Activated CD4-positive, alpha-beta memory T cell treated with anti-CD3 and anti-CD28 coated beads, Interleukin-2, amount 10 ng/mL, durations not matched to agents 7 days and 5 days (primary cell): Measurements from ENCODE around the gene CTNNAL1. TPM values are rescaled to one million over a fixed set of nuclear protein-coding genes. Genes with fewer than 3 reads are reported as not detected.

ENCODE experiments used
- CTCF ChIA-PET: fragments of 350-600 bp; sonication (Branson Sonifier 250); formaldehyde crosslinking; loops from one replicate; lab custom pipeline; 2021; ENCODE audit warnings: antibody characterized with exemption, inconsistent platforms; lab: Charles Lee
- POLR2A ChIA-PET: fragments of 350-600 bp; sonication (Branson Sonifier 250); formaldehyde crosslinking; loops from one replicate; lab custom pipeline; 2021; ENCODE audit warnings: antibody characterized with exemption; lab: Charles Lee
- DNase-seq: peaks from one replicate; pipeline ENCODE4 v3.0.0-alpha.2; 2020
- H3K27ac Mint-ChIP-seq: one replicate; pipeline ENCODE4 v1.8.0; 2021; ENCODE audit warnings: mild to moderate bottlenecking, mixed read lengths
- H3K27me3 Mint-ChIP-seq: one replicate; pipeline ENCODE4 v1.8.0; 2021; ENCODE audit warnings: mixed read lengths
- H3K36me3 Mint-ChIP-seq: one replicate; pipeline ENCODE4 v1.8.0; 2021; ENCODE audit warnings: low read depth, mixed read lengths
- H3K4me1 Mint-ChIP-seq: one replicate; pipeline ENCODE4 v1.8.0; 2021; ENCODE audit warnings: mixed read lengths
- H3K4me3 Mint-ChIP-seq: one replicate; pipeline ENCODE4 v1.8.0; 2021; ENCODE audit warnings: mild to moderate bottlenecking, mixed read lengths
- H3K9me3 Mint-ChIP-seq: one replicate; pipeline ENCODE4 v1.8.0; 2021; ENCODE audit warnings: mixed read lengths
- total RNA-seq, 2 experiments: library from RNA; stranded (reverse); gene quantifications; one replicate each; pipeline ENCODE4 v1.2.3, GENCODE V29; 2021

The CTNNAL1 gene
- total RNA-seq, 2 experiments from 2014 or later = 13.2 to 13.3 TPM

DNA sequence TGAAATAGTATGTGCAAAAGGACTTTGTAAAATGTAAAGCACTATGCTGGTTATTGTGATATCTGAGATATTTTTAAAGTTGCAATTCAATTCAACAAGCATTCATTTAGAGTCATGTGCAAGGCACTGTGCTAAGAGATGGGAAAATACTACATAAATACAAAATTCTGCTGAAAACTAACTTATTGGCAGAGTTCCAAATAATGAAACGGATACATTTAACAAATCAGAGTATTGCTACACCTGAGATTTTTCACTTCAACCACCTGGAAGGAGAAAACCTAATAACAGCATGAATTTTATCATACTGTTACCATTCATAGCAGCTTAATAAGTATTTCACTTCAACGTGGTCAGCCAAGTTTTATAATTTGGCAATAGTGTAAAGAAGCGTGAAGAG is 6.1 kb upstream of the CTNNAL1 start:
- no peaks in the 10 kb centered on the region for H3K9me3 Mint-ChIP-seq
- no peaks in the 10 kb centered on the region for H3K27me3 Mint-ChIP-seq
- peaks cover 20% of the 10 kb centered on the region for H3K36me3 Mint-ChIP-seq
- H3K4me3 Mint-ChIP-seq = no peak overlapping the region
- no peak for DNase-seq
- no peak overlapping the region for H3K27ac Mint-ChIP-seq
- H3K4me1 Mint-ChIP-seq = peaks cover 6% of the 10 kb centered on the region
- ChIA-PET POLR2A (no interaction called here), CTCF (no interaction called here)

DNA sequence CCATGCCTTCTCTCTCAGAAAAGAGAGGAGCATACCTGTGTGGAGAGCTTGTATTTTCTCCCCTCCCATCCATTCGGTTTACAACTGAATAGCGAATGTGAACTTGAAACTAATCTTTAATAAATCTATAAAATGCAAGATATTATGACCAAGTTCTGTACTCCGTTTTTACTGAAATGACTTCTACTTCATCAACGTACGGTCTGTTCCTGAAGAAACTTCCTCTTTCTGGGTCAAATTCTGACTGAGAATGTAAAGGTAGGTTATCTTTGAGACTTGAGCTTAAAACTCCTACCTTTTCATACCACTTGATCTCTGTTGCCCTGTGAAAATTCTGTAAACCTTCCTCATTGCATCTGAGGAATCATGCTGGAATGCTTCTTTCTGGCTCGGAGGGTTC is 4.2 kb upstream of the CTNNAL1 start:
- no peak overlapping the region for H3K4me3 Mint-ChIP-seq
- H3K27me3 Mint-ChIP-seq = no peaks in the 10 kb centered on the region
- H3K9me3 Mint-ChIP-seq = no peaks in the 10 kb centered on the region
- DNase-seq = no peak
- H3K36me3 Mint-ChIP-seq = peaks cover 17% of the 10 kb centered on the region
- no peak overlapping the region for H3K27ac Mint-ChIP-seq
- H3K4me1 Mint-ChIP-seq = peaks cover 14% of the 10 kb centered on the region
- ChIA-PET POLR2A (no interaction called here), CTCF (no interaction called here)

DNA sequence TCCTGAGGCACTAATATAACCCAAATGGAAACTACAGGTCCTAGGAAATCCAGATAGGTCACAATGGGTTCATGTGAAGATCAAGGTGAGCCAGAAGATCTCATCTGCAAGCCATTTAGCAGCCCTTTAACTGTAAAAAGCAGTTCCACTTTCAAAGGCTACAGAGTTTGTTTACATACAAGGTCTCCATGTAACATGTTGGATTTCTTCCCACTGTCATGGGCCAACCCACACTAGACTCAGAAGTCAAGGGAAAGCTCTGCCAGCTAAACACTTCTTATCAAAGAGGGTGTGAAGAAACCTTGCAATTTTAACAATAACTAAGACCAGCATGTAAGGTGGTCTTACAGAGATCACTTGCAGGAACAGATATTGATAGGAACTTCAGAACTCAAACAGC is 3.8 kb upstream of the CTNNAL1 start:
- H3K9me3 Mint-ChIP-seq = no peaks in the 10 kb centered on the region
- POLR2A ChIA-PET = no interaction called here

DNA sequence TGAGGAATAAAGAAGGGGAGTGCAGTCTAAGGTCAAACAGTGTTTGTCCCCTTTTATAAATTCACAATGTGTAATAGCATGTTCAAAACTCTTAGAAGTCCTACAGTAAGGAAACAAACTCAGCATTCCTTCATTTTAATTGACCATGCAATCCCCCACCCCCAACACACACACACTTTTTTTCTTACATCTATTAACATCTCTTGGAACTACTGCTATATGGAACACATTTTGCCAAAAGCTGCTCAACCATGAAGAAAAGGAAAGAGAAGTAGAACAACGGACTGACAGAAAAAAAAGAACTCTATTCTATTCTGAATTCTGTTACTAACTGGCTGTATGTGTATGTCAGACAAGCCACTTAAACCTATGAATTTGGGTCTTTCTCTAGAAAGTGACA is 2.8 kb upstream of the CTNNAL1 start:
- POLR2A ChIA-PET = interaction anchor here (0.9 kb wide), 1 partner anchor 102 kb away, joined by 4 read pairs; no protein-coding TSS in a partner anchor
- DNase-seq = no peak
- Mint-ChIP-seq H3K9me3 (no peaks in the 10 kb centered on the region), H3K27ac (no peak overlapping the region), H3K4me3 (no peak overlapping the region), H3K36me3 (peaks cover 17% of the 10 kb centered on the region), H3K27me3 (no peaks in the 10 kb centered on the region), H3K4me1 (peaks cover 28% of the 10 kb centered on the region)
- CTCF ChIA-PET = no interaction called here

More for the DNA sequence above, 3.8 kb upstream of the CTNNAL1 start:
- CTCF ChIA-PET = no interaction called here
- Mint-ChIP-seq H3K36me3 (peaks cover 17% of the 10 kb centered on the region), H3K4me1 (peaks cover 19% of the 10 kb centered on the region), H3K27me3 (no peaks in the 10 kb centered on the region), H3K27ac (no peak overlapping the region), H3K4me3 (no peak overlapping the region)
- no peak for DNase-seq

DNA sequence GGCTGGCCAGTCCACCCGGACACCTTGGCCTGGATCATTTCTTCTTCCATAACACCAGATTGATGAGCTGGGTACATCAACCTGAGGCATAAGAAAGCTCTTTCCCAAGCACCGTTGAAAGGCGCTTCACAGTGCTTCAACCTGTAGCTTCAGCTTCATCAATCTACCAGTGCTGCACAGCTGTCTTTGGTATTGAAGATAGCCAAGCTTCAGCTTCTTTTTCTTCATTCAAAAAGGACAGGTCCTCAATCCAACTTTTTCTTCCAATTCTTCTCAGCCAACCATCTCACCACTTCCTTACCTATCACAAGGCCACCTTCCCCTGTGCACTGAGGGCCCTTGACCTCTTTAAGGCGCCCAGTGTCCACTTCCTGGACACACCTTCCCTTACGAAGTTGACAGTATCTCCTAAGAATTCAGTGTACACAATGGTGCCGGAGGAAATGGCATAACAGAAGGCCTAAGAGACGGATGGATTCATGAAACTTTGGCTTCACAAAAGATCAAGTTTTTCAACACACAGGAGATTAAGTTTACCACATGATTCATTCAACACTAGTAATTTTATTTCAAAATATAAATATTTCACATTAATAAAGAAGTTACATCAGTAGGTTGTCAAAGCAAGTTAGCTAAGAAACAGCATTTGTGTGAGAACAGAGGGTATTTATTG is 1.4 kb upstream of the CTNNAL1 start:
- H3K4me3 Mint-ChIP-seq = no peak overlapping the region
- POLR2A ChIA-PET = no interaction called here
- CTCF ChIA-PET = no interaction called here

DNA sequence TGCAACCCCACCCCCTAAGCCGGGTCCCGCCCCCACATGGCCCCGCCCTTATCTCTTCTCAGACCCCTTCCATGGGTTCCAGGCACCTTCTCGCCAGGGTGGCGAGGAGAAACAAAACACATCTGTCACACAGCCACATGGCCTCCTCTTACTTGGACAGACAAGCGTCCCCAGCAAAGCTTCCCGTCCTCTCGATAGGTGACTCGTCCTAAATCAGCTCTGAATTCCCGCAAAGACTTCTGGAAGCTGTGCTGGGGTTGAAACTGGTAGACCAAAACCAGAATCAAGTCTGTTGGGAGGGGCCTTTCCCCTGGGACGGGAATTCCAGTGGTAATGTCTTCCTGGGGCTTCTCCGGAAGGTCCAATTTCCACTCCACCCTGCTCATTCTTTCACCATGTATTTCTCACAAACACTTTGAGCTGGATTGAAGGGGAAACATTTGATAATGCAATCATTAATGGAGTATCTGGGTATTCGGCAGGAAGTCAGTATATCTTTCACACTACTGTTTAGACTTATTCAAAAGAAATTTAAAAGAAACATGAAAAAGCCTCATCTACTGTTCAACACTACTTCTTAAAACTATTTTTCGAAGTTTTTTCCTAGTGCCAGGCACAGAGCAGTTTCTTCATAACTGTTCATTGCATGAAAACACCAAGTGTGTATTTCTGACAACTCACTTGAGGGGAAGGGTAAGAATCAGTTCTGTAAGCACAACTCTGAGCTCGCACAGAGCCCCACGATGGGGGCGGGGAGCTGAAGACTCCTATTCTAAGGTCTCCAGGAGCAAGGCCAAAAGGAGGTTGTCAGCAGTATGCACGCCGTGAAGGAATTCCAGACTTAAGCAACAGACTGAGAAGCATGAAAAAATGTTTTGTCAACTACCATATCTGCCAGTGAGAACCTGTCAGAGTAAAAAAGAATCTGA is 644 bp upstream of the CTNNAL1 start:
- Mint-ChIP-seq H3K27ac (no peak overlapping the region), H3K27me3 (peaks cover 2% of the 10 kb centered on the region), H3K36me3 (peaks cover 5% of the 10 kb centered on the region), H3K4me3 (peak overlapping the region; percentile 79), H3K4me1 (peaks cover 34% of the 10 kb centered on the region), H3K9me3 (no peaks in the 10 kb centered on the region)
- CTCF ChIA-PET = no interaction called here
- DNase-seq = no peak
- POLR2A ChIA-PET = no interaction called here

More for the DNA sequence above, 1.4 kb upstream of the CTNNAL1 start:
- no peak overlapping the region for H3K27ac Mint-ChIP-seq
- peaks cover 13% of the 10 kb centered on the region for H3K36me3 Mint-ChIP-seq
- H3K27me3 Mint-ChIP-seq = peaks cover 2% of the 10 kb centered on the region
- DNase-seq = no peak
- no peaks in the 10 kb centered on the region for H3K9me3 Mint-ChIP-seq
- peaks cover 31% of the 10 kb centered on the region for H3K4me1 Mint-ChIP-seq

DNA sequence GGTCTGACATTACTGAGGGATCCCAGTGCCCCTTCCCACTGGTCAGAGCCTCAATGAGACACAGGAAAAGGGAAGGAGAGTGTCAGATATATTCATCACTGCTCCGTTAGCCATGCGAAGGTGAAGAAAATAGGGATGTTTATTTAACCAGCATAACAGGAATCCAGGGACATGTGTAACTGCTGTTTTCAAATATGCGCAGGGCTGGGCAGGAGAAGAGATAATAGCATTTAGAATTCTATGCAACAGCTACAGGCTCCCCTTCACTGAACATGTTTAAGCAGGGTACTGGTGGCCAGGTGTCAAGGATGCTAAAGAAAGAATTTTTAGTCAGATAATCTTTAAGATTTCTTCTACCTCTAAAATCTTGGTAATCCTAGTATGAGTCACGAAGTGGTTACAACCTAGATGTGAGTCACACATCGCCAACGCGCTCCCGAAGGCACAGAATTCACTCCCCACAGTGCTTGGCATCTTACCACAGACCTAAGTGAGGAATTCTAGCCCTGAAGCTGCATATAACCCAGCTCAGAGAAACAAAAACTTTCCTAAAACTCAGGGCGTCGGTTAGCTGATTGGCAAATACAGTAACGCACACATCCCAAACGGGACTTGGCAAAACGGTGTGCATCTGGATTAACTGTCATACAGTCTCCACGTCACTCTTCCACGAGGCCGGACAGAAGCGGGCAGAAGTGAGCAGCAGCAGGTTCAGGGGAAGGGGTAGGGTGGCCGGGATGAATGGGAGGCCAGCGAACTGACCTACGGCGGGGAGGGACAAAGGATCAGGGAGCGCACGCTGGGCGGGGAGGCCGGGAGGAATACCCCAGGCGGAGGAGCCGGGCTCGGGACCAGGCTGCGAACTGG is 1.1 kb downstream of the CTNNAL1 start:
- peak; percentile 55 for DNase-seq
- CTCF ChIA-PET = interaction anchor here (1.0 kb wide), 1 partner anchor 107 kb away, joined by 3 read pairs; the partner anchor contains the start of gene TMEM245
- no peaks in the 10 kb centered on the region for H3K36me3 Mint-ChIP-seq
- peak overlapping the region; percentile 48 for H3K27ac Mint-ChIP-seq
- H3K4me3 Mint-ChIP-seq = peak overlapping the region; percentile 84
- POLR2A ChIA-PET = interaction anchor here (0.6 to 2.0 kb wide), 6 partner anchors 9 to 117 kb away, joined by 3 to 10 read pairs (median 4); partner anchors contain the start of gene TMEM245
- H3K27me3 Mint-ChIP-seq = peaks cover 2% of the 10 kb centered on the region
- no peaks in the 10 kb centered on the region for H3K9me3 Mint-ChIP-seq
- peaks cover 34% of the 10 kb centered on the region for H3K4me1 Mint-ChIP-seq

DNA sequence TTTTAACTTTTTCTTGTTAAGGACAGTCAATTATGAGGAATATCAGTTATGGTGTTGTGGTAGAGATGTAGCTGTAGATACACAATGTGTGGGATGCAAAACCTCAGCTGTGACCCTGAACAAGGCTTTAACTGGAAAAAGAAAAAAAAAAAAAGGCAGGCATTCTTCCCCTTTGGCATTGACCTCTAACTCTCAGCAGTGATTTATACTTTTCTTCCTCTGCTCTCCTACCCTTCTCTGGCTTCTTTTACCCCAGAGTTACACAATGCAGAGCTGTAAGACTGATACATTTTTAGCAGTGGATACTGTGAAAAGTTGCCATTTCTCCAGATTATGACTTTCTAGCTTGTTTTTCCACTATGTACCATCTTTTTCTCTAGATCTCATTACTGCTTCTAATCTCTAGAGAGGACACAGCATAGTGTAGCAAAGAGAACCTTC is 2.0 kb downstream of the CTNNAL1 start:
- H3K27me3 Mint-ChIP-seq = peaks cover 4% of the 10 kb centered on the region
- POLR2A ChIA-PET = interaction anchor here (1.1 to 2.0 kb wide), 5 partner anchors 15 to 108 kb away, joined by 3 to 10 read pairs (median 5); partner anchors contain the start of gene TMEM245
- no peak overlapping the region for H3K4me3 Mint-ChIP-seq
- CTCF ChIA-PET = interaction anchor here (0.6 to 1.2 kb wide), 3 partner anchors 11 to 329 kb away, joined by 3 read pairs; partner anchors contain the start of gene TMEM245
- H3K27ac Mint-ChIP-seq = peak overlapping the region; percentile 41
- H3K36me3 Mint-ChIP-seq = no peaks in the 10 kb centered on the region
- DNase-seq = no peak
- peaks cover 34% of the 10 kb centered on the region for H3K4me1 Mint-ChIP-seq
- H3K9me3 Mint-ChIP-seq = no peaks in the 10 kb centered on the region

DNA sequence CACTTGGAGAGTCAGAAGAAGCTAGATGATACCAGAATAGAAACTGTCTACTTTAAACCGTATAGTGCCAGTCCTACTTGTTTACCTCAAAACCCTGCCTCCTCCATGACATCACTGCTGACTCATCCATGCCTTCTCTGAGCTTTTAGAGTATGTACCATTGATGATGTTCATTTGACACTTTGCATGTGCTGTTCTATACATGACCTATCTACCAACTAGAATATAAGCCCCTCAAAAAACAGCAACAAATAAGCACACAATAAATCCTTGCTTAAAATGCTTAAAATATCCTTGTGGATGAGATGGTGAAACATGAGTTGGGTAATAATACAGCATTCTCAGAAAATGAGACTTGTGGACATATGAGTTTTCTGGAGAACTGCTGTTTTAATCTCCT is 2.6 kb downstream of the CTNNAL1 start:
- no peaks in the 10 kb centered on the region for H3K36me3 Mint-ChIP-seq
- CTCF ChIA-PET = interaction anchor here (0.6 to 1.2 kb wide), 3 partner anchors 10 to 330 kb away, joined by 3 read pairs; partner anchors contain the start of gene TMEM245
- POLR2A ChIA-PET = interaction anchor here (1.1 to 1.9 kb wide), 4 partner anchors 12 to 109 kb away, joined by 3 to 6 read pairs (median 4); partner anchors contain the start of gene TMEM245
- no peaks in the 10 kb centered on the region for H3K9me3 Mint-ChIP-seq
- peak overlapping the region; percentile 41 for H3K27ac Mint-ChIP-seq
- peaks cover 4% of the 10 kb centered on the region for H3K27me3 Mint-ChIP-seq
- no peak overlapping the region for H3K4me3 Mint-ChIP-seq
- peaks cover 34% of the 10 kb centered on the region for H3K4me1 Mint-ChIP-seq
- peak; percentile 79 for DNase-seq

DNA sequence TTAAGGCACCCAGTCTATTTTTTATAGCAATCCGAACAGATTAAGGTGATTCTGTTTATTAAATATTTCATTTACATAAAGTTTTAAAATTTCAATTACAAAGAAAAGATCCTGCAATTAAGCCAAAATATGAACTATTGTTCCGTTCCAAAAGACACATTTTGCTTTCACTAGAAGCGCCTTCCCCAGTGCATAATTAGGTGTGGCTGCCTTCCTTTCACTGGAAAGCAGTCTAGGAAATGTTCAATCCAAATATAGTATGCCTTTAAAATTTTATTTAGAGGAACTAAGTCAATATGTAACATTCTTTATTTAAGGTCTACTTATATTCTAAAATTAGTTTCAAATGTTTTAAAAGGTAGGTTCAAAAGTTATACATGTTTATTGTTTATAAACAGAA is 7.6 kb downstream of the CTNNAL1 start:
- Mint-ChIP-seq H3K4me3 (no peak overlapping the region), H3K27ac (no peak overlapping the region), H3K36me3 (peaks cover 11% of the 10 kb centered on the region), H3K4me1 (peaks cover 16% of the 10 kb centered on the region), H3K9me3 (peaks cover 14% of the 10 kb centered on the region), H3K27me3 (peaks cover 7% of the 10 kb centered on the region)
- POLR2A ChIA-PET = no interaction called here
- CTCF ChIA-PET = no interaction called here
- no peak for DNase-seq

DNA sequence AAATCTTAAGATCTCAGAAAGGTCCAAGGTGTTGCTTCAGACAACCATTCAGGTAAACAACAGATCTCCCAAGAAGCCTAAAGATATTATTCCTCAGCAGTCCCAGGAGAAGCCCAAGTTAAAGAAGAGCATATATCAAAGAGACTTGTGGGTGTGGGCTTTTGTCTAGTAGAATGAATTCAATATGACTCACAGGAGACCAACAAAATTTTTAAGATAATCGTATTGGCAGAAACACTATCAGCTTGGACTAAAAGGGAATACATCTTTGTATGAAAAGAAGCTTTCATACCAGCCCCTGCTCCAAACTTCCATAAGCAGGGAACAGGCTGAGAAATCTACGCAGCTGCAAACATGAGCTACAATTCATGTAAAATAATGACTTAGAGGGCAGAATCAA is 10.2 kb downstream of the CTNNAL1 start:
- no peak overlapping the region for H3K4me3 Mint-ChIP-seq
- H3K27ac Mint-ChIP-seq = no peak overlapping the region
- H3K4me1 Mint-ChIP-seq = peaks cover 11% of the 10 kb centered on the region
- peaks cover 6% of the 10 kb centered on the region for H3K27me3 Mint-ChIP-seq
- ChIA-PET CTCF (no interaction called here), POLR2A (interaction anchor here (0.7 kb wide), 1 partner anchor 9 kb away, joined by 3 read pairs; no protein-coding TSS in a partner anchor)
- no peak for DNase-seq
- H3K36me3 Mint-ChIP-seq = peaks cover 11% of the 10 kb centered on the region
- peaks cover 14% of the 10 kb centered on the region for H3K9me3 Mint-ChIP-seq

DNA sequence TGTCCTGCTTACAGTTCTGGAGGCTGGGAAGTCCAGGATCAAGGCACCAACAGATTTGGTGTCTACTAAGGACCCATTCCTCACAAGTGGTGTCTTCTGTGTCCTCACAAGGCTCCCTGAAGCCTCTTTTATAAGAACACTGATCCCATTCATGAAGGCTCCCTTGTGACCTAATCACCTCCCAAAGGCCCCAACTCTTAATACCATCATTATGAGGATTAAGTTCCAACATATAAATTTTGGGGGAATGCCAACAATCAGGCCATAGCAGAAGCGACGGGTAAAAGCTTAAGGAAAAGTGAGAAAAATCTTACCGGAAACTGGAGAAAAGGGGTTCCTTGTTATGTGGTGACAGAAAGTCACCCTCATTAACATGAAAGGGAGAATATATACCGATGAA is 11.2 kb downstream of the CTNNAL1 start:
- Mint-ChIP-seq H3K27ac (no peak overlapping the region), H3K36me3 (peaks cover 13% of the 10 kb centered on the region), H3K9me3 (peaks cover 14% of the 10 kb centered on the region), H3K4me3 (no peak overlapping the region), H3K27me3 (peaks cover 6% of the 10 kb centered on the region), H3K4me1 (peaks cover 11% of the 10 kb centered on the region)
- ChIA-PET POLR2A (no interaction called here), CTCF (no interaction called here)
- no peak for DNase-seq
